ENCODE results near the gene RAD9B. TPM values are rescaled to one million over a fixed set of nuclear protein-coding genes. Genes with fewer than 3 reads are reported as not detected.
"Not testable (repeated sequence)": the region's sequence is repeated elsewhere in the genome, so short reads cannot be mapped to it uniquely, and the experiment has no call there.

RAD9B gene
- total RNA-seq, 2 donors from 2014 or later = 0.41 to 5.1 TPM

- DNase-seq (ENCODE audit: low spot score) = no peak
- H3K27ac ChIP-seq = no peak overlapping the region
- TF ChIP-seq, protein P1, sequence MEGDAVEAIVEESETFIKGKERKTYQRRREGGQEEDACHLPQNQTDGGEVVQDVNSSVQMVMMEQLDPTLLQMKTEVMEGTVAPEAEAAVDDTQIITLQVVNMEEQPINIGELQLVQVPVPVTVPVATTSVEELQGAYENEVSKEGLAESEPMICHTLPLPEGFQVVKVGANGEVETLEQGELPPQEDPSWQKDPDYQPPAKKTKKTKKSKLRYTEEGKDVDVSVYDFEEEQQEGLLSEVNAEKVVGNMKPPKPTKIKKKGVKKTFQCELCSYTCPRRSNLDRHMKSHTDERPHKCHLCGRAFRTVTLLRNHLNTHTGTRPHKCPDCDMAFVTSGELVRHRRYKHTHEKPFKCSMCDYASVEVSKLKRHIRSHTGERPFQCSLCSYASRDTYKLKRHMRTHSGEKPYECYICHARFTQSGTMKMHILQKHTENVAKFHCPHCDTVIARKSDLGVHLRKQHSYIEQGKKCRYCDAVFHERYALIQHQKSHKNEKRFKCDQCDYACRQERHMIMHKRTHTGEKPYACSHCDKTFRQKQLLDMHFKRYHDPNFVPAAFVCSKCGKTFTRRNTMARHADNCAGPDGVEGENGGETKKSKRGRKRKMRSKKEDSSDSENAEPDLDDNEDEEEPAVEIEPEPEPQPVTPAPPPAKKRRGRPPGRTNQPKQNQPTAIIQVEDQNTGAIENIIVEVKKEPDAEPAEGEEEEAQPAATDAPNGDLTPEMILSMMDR (IDR thresholded peaks at IDR 0.05) = no peak
- no peak for TF ChIP-seq POLR2A (IDR thresholded peaks at IDR 0.05)
- no peak for TF ChIP-seq POLR2AphosphoS5 (IDR thresholded peaks at IDR 0.05)
- H3K9me3 ChIP-seq = no peaks in the 10 kb centered on the region
- 67% methylated on average over 6 of the region's 6 CpGs for WGBS
- no peak overlapping the region for H3K4me3 ChIP-seq
- H3K36me3 ChIP-seq = no peaks in the 10 kb centered on the region
- intact Hi-C loops (cut with DNase I) = loop anchor here (1.0 to 10.0 kb wide), 2 partner anchors 86 to 371 kb away; no protein-coding TSS in a partner anchor
- H3K27me3 ChIP-seq (replicated peaks; ENCODE audit: insufficient read depth) = no peaks in the 10 kb centered on the region
- no peaks in the 10 kb centered on the region for H3K4me1 ChIP-seq (replicated peaks)
Observed at GRCh38 chr12:110513842-110514241, 11.7 kb downstream of the RAD9B start.

DNA sequence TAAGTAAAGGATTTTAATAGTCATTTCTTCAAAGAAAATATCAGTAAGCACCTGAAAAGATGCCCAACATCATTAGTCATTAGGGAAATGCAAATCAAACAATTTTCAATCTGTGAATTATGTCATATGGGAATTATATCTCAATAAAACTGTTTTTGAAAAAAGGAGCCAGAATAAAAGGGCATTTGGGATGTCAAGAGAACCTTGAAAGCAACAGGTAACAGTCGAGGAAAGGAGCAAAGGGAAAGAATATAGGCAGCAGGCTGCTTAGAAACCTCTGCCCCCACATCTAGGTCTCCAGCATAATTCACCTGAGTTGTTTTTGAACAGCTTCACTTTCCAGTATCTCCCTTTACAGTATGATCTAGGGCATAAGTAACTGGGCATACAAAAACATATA lies 12.2 kb downstream of the RAD9B start:
- no peaks in the 10 kb centered on the region for H3K27me3 ChIP-seq (replicated peaks; ENCODE audit: insufficient read depth)
- H3K27ac ChIP-seq = no peak overlapping the region
- H3K4me1 ChIP-seq (replicated peaks) = no peaks in the 10 kb centered on the region
- H3K4me3 ChIP-seq = no peak overlapping the region
- TF ChIP-seq POLR2A (IDR thresholded peaks at IDR 0.05) (no peak), POLR2AphosphoS5 (IDR thresholded peaks at IDR 0.05) (no peak)
- TF ChIP-seq, protein P1 (IDR thresholded peaks at IDR 0.05) = no peak
- DNase-seq (ENCODE audit: low spot score) = no peak
- intact Hi-C loops (cut with DNase I) = loop anchor here (1.0 to 10.0 kb wide), 2 partner anchors 86 to 370 kb away; no protein-coding TSS in a partner anchor
- H3K36me3 ChIP-seq = no peaks in the 10 kb centered on the region
- no peaks in the 10 kb centered on the region for H3K9me3 ChIP-seq
- WGBS = 31% methylated on average over 1 of the region's 1 CpG

GRCh38 chr12:110516995-110517394 lies 14.9 kb downstream of the RAD9B start:
- Histone ChIP-seq H3K4me3 (no peak overlapping the region), H3K27me3 (replicated peaks; ENCODE audit: insufficient read depth) (no peaks in the 10 kb centered on the region), H3K36me3 (no peaks in the 10 kb centered on the region), H3K4me1 (replicated peaks) (no peaks in the 10 kb centered on the region), H3K27ac (no peak overlapping the region), H3K9me3 (no peaks in the 10 kb centered on the region)
- no peak for TF ChIP-seq POLR2A (IDR thresholded peaks at IDR 0.05)
- TF ChIP-seq, protein P1 (IDR thresholded peaks at IDR 0.05) = no peak
- no peak for TF ChIP-seq POLR2AphosphoS5 (IDR thresholded peaks at IDR 0.05)
- no peak for DNase-seq (ENCODE audit: low spot score)
- intact Hi-C loops (cut with DNase I) = loop anchor here (10.0 kb wide), 1 partner anchor 368 kb away; no protein-coding TSS in a partner anchor
- 92% methylated on average over 3 of the region's 3 CpGs for WGBS

- not testable (repeated sequence) for H3K36me3 ChIP-seq; H3K27ac ChIP-seq; DNase-seq (ENCODE audit: low spot score); H3K27me3 ChIP-seq (replicated peaks; ENCODE audit: insufficient read depth); H3K9me3 ChIP-seq; H3K4me1 ChIP-seq (replicated peaks); H3K4me3 ChIP-seq
- intact Hi-C loops (cut with DNase I) = loop anchor here (10.0 kb wide), 1 partner anchor 367 kb away; no protein-coding TSS in a partner anchor
- WGBS = 94% methylated on average over 8 of the region's 8 CpGs
Observed at GRCh38 chr12:110518014-110518413, 15.9 kb downstream of the RAD9B start.

DNA sequence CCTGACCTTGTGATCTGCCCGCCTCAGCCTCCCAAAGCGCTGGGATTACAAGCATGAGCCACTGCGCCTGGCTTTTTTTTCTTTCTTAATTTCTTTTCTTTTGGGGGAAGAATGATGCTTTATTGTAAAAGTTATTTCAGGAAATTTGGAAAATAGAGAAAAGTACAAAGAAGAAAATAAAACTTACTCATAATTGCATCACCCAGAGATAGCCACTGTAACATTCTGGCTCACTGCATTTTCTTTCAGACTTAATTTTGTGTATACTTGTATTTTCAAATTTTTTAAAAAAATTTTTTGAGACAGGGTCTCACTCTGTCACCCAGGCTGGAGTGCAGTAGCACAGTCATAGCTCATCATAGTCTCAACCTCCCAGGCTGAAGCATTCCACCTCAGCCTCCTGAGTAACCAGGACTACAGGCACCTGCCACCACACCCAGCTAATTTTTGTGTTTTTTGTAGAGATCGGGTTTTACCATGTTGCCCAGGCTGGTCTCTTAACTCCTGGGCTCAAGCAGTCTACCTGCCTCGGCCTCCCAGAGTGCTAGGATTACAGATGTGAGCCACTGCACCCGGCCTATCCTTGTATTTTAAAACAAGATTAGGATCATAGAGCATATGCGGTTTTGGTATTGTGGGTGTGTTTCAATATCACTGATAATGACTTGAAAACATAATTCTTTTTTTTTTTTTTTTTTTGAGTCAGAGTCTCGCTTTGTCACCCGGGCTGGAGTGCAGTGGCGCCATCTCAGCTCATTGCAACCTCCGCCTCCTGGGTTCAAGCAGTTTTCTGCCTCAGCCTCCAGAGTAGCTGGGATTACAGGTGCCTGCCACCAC lies 19.0 kb downstream of the RAD9B start:
- intact Hi-C loops (cut with DNase I); H3K27me3 ChIP-seq (replicated peaks; ENCODE audit: insufficient read depth); H3K4me1 ChIP-seq (replicated peaks); H3K4me3 ChIP-seq; H3K9me3 ChIP-seq; H3K36me3 ChIP-seq; H3K27ac ChIP-seq; DNase-seq (ENCODE audit: low spot score): not testable (repeated sequence)
- whole genome bisulfite sequencing = 93% methylated on average over 11 of the region's 11 CpGs

All from prostate gland (tissue), 2 donors.